Cardiac septum (tissue), 1 donor: ENCODE results near the gene FYCO1. TPM values are rescaled to one million over a fixed set of nuclear protein-coding genes. Genes with fewer than 3 reads are reported as not detected.
"Not testable (repeated sequence)": the region's sequence is repeated elsewhere in the genome, so short reads cannot be mapped to it uniquely, and the experiment has no call there.

ENCODE experiments used
- DNase-seq: peaks from one replicate; pipeline ENCODE4 v3.0.0-alpha.2; 2020; ENCODE audit warnings: low spot score
- intact Hi-C: fragments of 100-400 bp; cut with DNase I; formaldehyde crosslinking; loops from one replicate; pipeline ENCODE4 v1.14.0; 2022
- long read RNA-seq: library from polyadenylated mRNA; unstranded; transcript quantifications from one replicate; pipeline ENCODE4 v2.0.0, GENCODE V29; 2021
- total RNA-seq: library from RNA; stranded (reverse); fragmentation: NEBNext Ultra II Directional; extraction: Animal tissue kit (Norgen Biotek cat#: 25700); gene quantifications from one replicate; pipeline ENCODE4 v1.2.1, GENCODE V29; 2021
- donor health status: DM: no; HTN: no; CAD: no.

FYCO1 gene
- 129 TPM for total RNA-seq
- long read RNA-seq, full-length matches to known transcripts, result 11 of 129 reads
- long read RNA-seq, partial matches to known transcripts, result 29 of 129 reads
- long read RNA-seq, other reads (novel, unspliced or antisense), result 89 of 129 reads

- intact Hi-C loops, result no loop called here
- peak; percentile 97 for DNase-seq
These were observed at the start of gene FYCO1 for GRCh38 chr3:45995236-45996192. TSS of gene FYCO1 (minus strand) at chr3:45995824. CDS start at chr3:45984910, 10,914 bp downstream.

DNA sequence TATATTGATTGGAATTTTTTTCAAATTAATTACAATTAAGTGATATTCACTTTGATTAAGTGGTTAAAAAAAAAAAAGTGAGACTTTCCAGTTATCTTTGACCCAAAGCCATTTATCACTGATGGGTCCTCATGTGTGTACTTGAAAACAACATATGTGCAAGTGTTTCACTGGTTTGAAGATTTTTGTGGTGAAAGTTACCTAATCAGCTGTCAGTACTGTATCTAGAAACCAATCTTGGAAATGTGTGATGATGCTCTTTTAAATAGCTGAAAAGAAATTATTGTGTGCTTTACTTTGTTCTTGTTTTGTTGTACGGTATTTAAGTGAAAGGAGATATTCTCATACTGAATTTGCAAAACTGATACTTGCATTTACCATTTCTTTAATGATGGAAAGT lies 43.3 kb upstream of the FYCO1 start:
- intact Hi-C loops, result no loop called here
- no peak for DNase-seq

DNA sequence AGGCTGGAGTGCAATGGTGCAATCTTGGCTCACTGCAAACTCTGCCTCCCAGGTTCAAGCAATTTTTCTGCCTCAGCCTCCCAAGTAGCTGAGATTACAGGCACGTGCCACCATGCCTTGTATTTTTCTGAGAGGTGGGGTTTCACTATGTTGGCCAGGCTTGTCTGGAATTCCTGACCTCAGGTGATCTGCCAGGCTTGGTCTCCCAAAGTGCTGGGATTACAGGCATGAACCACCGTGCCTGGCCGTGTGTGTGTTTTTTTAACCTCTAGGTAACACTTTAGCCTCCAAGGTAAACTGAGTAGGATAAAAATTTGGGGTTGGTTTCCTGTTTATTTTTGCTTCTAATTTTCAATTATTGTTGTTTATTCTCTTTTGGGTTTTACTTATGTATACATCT lies 42.4 kb upstream of the FYCO1 start:
- DNase-seq, intact Hi-C loops: not testable (repeated sequence)

- intact Hi-C loops, result no loop called here
- no peak for DNase-seq
These were observed 40.6 kb upstream of the FYCO1 start for GRCh38 chr3:46036191-46036590.

DNA sequence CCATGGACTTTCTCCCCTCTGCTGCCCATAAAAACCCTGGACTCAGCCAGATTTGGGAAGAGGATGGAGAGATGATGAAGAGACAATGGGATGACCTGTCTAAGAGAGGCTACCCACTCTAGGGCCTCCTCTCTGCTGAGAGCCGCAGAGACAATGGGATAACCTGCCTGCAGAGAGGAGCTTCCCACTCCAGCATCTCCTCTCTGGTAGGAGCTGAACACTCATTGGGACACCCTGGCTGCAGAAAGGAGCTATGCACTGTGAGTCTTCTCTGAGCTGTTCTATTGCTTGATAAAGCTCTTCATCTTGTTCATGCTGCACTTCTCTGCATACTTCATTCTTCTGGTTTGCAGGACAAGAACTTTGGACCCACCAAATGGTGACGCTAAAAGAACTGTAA lies 36.1 kb upstream of the FYCO1 start:
- intact Hi-C loops, result no loop called here
- no peak for DNase-seq

DNA sequence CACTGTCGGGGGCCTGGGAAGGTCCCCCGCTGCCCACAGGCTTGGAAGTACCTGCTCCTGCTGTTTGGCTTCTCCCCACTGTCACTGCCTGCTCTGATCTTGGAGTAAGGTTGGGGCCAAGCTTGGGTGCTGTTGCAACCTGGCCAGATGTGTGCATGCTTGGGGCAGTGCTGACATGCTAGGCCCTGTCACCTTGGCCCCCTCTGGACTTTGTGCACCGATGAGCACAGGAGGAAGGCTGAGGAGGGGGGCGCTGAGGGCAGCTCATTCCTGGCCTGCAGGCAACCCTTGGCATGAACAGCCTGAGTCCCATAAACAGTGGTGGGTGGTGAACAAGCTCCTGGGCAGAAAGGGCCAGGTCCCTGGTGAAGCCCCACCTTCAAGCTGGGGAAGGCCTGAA lies 35.6 kb upstream of the FYCO1 start:
- intact Hi-C loops, result no loop called here
- DNase-seq, result no peak

DNA sequence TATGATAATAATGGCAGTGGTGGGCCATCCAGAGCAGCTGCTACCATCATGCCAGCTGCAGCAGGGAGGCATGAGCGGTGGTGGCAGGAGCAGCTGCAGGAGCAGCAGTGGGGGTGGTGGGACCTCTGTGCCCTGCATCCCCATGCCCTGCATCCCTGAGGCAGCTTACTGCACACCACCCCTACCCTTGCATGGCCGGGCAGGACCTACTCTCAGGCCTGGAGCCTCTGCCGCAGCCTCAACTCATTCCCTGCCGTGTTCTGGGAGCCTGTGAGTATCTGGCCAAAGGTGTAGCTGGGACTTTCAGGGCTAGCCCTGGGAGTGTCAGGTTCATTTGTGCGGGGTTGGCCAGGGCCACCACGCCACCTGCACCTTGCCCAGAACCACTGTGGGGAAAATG lies 35.0 kb upstream of the FYCO1 start:
- DNase-seq, result no peak
- intact Hi-C loops, result no loop called here

DNA sequence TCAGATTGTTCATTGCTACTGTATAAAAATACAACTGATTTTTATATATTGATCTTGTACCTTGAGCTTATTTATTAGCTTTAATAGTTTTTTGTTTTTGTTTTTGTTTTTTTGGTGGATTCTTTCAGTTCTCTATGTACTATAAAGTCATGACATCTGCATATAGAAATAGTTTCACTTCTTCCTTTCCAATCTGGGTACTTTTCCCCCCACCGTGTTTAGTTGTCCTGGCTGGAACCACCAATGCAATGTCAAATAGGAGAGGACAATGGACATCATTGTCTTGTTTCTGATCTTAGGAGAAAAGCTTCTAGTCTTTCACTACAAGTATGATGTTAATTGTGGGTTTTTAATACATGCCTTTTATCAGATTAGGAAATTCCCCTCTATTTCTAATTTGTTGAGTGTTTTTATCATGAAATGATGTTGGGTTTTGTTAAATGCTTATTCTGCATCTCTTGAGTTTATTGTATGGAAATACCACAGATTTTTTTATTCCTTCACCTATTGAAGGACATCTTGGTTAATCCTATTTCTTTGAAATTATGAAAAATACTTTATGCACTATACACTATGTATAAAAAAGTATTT lies 34.4 kb upstream of the FYCO1 start:
- no peak for DNase-seq
- intact Hi-C loops, result no loop called here

DNA sequence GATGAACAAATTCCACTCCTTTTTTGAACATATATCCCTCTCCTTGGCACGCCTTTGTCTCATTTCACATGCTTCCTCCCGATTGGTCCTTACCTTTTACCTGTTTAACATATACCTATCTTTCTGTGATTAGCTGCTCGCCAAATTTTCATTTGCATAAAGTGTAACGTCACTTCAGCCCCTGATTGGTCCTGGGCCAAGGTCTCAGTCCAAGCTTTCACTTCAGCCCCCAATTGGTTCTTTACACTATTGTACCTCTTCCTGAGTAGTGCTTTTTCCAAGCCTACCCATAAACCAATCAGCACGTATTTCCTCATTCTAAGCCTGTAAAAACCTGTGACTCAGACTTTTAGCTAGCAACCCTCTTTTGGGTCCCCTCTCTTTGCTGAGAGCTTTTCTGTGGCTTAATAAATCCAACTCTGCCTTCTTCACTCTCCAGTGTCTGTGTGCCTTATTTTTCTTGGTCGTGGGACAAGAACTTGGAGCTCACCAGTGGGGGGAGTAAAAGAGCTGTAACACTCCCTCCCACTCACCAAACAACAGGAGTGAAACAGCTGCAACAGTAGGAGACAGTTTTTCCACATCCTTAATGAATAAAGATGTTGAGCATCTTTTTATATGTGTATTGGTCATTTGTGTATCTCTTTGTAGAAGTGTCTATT lies 32.2 kb upstream of the FYCO1 start:
- intact Hi-C loops, result no loop called here
- DNase-seq, result no peak

DNA sequence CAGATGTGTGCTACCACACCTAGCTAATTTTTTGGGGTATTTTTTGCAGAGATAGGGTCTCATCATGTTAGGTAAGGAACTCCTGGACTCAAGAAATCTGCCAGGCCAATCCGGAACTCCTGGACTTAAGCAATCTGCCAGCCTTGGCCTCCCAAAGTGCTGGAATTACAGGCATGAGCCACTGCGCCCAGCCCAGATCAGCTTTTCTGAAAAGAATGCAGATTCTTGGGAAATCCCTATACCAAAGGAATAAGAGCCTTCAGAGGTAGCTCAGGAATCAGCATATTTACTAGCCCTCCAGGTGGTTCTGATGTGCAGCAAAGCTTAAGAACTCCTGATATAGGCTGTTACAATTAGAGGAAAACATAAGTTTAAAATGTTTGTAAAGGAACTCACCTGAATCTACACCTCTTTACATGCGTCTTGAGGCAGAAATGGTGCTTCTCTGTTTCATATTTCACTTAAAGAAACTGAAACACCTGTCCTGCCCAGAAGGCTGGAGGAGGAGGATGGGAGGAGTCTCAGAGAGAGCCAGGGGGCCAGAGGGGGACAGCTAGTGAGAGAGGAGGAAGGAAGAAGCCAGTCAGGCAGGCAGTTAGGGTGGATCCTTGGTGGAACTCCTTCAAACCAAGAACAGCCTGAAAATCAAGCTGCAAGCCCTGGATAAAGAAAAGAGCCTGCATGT lies 31.5 kb upstream of the FYCO1 start, which contains the start of gene XCR1:
Gene XCR1 (minus strand): TSS at position 463 of the 685 bp plus-strand sequence. CDS start 5,536 bp downstream, outside the sequence.
- intact Hi-C loops, result no loop called here
- DNase-seq, result no peak

- intact Hi-C loops, result no loop called here
These were observed 29.5 kb upstream of the FYCO1 start for GRCh38 chr3:46025139-46025538.

DNA sequence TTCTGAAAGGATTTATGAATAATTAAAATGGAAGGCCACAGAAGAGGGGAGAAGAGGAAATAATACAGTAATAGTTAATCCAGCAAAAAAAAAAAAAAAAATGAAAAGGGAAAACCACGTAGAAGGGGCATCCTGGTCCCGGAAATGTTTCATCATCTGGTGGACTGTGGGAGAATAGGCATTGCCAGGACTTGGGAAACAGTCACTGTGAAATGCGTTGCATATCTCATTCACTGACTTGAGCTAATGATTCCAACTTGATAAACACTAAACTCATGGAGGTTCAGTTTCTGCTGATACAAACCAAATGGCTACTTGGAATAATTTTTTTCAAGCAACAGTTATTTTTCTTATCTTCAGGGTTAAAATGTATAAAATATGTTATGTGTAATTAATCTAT lies 28.5 kb upstream of the FYCO1 start:
- intact Hi-C loops, result no loop called here
- no peak for DNase-seq

More at GRCh38 chr3:46025139-46025538, 29.5 kb upstream of the FYCO1 start:
- no peak for DNase-seq

- DNase-seq, result no peak
- intact Hi-C loops, result no loop called here
These were observed 27.5 kb upstream of the FYCO1 start for GRCh38 chr3:46022909-46023785.

GRCh38 chr3:46021516-46021915 lies 25.9 kb upstream of the FYCO1 start:
- intact Hi-C loops, result no loop called here
- no peak for DNase-seq

DNA sequence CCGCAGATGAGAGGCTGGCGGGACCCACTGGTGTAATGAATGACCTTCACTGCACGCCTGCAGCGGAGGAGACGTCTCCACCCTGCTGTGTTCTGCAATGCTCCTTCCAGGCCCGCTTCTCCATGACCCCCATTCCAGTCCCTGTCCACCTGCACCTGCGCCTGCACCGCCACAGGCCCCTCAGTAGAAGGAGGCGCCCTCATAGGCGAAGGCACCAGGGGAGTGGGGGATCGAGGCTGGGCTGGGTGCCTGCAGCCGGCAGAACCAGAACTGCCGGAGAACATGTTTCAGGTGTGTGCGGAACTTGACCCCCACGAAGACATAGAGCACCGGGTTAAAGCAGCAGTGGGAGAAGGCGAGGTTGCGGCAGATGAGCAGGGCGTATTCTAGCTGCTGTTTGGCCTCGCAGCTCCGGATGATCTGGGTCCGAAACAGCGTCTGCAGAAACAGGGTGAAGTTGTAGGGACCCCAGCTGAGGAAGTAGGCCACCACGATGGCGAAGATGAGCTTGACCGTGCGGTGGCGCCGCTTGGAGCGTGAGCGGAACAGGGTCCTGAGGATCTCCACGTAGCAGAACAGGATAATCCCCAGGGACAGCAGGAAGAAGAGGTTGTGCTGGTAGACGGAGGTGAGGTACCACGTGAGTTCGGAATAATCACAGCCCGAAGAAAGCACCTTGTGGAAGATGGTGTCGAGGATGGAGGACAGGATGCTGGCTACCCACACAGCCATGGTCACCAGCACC lies 25.3 kb upstream of the FYCO1 start:
- DNase-seq, result no peak
- intact Hi-C loops, result no loop called here

GRCh38 chr3:46019707-46020106 lies 24.1 kb upstream of the FYCO1 start:
- intact Hi-C loops, result no loop called here
- no peak for DNase-seq

DNA sequence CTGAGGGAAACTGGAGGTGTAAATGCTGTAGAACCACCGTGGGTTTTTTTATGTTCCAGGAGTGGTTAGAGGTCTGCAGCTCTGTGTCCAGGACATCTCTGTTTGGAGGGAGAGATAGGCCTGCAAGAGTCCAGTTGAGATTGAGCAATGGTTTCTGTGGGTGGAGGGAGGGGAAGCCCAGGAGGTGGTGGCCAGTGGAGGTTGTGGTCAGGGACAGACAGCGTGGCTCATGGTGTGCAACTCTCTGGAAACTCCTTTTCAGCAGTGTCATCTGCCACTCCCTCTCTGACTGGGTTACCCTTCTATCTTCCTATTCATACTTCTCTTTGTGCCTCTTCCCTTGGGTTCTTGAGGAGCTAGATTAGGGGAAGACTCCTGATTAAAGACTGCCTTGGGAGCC lies 22.1 kb upstream of the FYCO1 start:
- DNase-seq, result no peak
- intact Hi-C loops, result no loop called here
